Psoas muscle (tissue), 8 donors: Measurements from ENCODE around the gene FITM1. TPM values are rescaled to one million over a fixed set of nuclear protein-coding genes. Genes with fewer than 3 reads are reported as not detected.
"Not testable (repeated sequence)": the region's sequence is repeated elsewhere in the genome, so short reads cannot be mapped to it uniquely, and the experiment has no call there.

ENCODE experiments used
- ATAC-seq, 4 donors: fragments of 200-7000 bp; cut with Tn5 transposase; one replicate each; pipeline ENCODE4 v1.9.1; 2020; ENCODE audit warnings: moderate library complexity in 3 of 4, mild to moderate bottlenecking in 2 of 4
- DNase-seq, 2 donors: peaks; one replicate each; pipeline ENCODE4 v3.0.0-alpha.2; 2020
- H3K27ac ChIP-seq: fragments of 200-600 bp; one replicate; pipeline ENCODE4 v1.8.0; 2022
- H3K27me3 ChIP-seq, 3 donors: fragments of 200-600 bp in 1 of 3; one replicate each; pipeline versions ENCODE4 v1.6.1 to v1.8.0; 2013 to 2022; ENCODE audit warnings: low read length in 2 of 3, mild to moderate bottlenecking in 2 of 3, moderate library complexity in 1 of 3; ENCODE audit not compliant: insufficient read depth in 3 of 3
- H3K36me3 ChIP-seq, 2 donors: fragments of 200-600 bp in 1 of 2; one replicate each; pipeline versions ENCODE4 v1.6.1 to v1.8.0; 2013 to 2022; ENCODE audit warnings: low read depth in 1 of 2, mild to moderate bottlenecking in 1 of 2, moderate library complexity in 1 of 2; ENCODE audit not compliant: insufficient read depth in 1 of 2
- H3K4me1 ChIP-seq: fragments of 200-600 bp; one replicate; pipeline ENCODE4 v1.8.0; 2022
- H3K4me3 ChIP-seq: fragments of 200-600 bp; one replicate; pipeline ENCODE4 v1.8.0; 2022; ENCODE audit warnings: mild to moderate bottlenecking
- H3K9me3 ChIP-seq: fragments of 200-600 bp; one replicate; pipeline ENCODE4 v1.8.0; 2022
- CTCF ChIP-seq: fragments of 200-600 bp; IDR thresholded peaks from one replicate; pipeline ENCODE4 v1.8.0; 2022; ENCODE audit warnings: antibody characterized with exemption
- WGBS, 3 donors: extraction: QIAGEN DNeasy Blood & Tissue Kit; methylation state at CpG; one replicate each; pipeline versions ENCODE4 v1.1.6 to v1.1.7; 2013; 5-methylcytosine and 5-hydroxymethylcytosine counted together
- intact Hi-C, 2 donors: fragments of 100-400 bp; cut with DNase I; formaldehyde crosslinking; loops; one replicate each; pipeline versions ENCODE4 v1.11.0 to v1.14.2; 2022
- polyA plus RNA-seq, 3 donors: library from polyadenylated mRNA; stranded (reverse); fragments of 200-250 nt; gene quantifications; one replicate each; pipeline ENCODE4 v1.2.3, GENCODE V29; 2013
- total RNA-seq, 4 donors: library from RNA; stranded (reverse); fragmentation: NEBNext Ultra II Directional in 2 of 4; extraction: Animal tissue kit (Norgen Biotek cat#: 25700) in 2 of 4; gene quantifications; one replicate each; pipeline versions ENCODE4 v1.2.1 to v1.2.4, GENCODE V29; 2021 to 2023
- donor health status: healthy with polysubstance abuse.
- donor health status: DM: no; HTN: no; CAD: no; lungs with moderate emphysema.
- donor health status: Bipolar disorder and iron deficiency.
- donor health status: healthy.
- donor health status: DM: yes; HTN: yes; CAD: no.
- donor health status: DM: no; HTN: no; CAD: no.
- donor health status: DM: no; HTN: no; CAD: no.
- donor health status: DM: yes; HTN: yes; CAD: no.

Gene FITM1
- total and polyA plus RNA-seq, 7 donors = 72.8 to 167 (median 130) TPM

- Histone ChIP-seq H3K4me1 (no peaks in the 10 kb centered on the region), H3K4me3 (no peak overlapping the region), H3K27ac (no peak overlapping the region), H3K36me3 (peaks cover 0 to 3% of the 10 kb centered on the region in 2 donors), H3K27me3 (no peaks in the 10 kb centered on the region), H3K9me3 (no peaks in the 10 kb centered on the region)
- 96 to 97% (median 97%) methylated on average over 3 of the region's 3 CpGs for whole genome bisulfite sequencing, 3 donors
- DNase-seq (no peak), ATAC-seq (no peak)
- intact Hi-C loops = no loop called here
- TF ChIP-seq CTCF = no peak
Measured at GRCh38 chr14:24100982-24101494, 29.4 kb upstream of the FITM1 start.

- H3K36me3 ChIP-seq = peaks cover 0 to 3% of the 10 kb centered on the region in 2 donors
- DNase-seq = no peak
- no peak overlapping the region for H3K27ac ChIP-seq
- ATAC-seq = no peak
- no peaks in the 10 kb centered on the region for H3K4me1 ChIP-seq
- no peak overlapping the region for H3K4me3 ChIP-seq
- WGBS, 3 donors = 86 to 92% (median 91%) methylated on average over 7 of the region's 7 CpGs
- no peaks in the 10 kb centered on the region for H3K27me3 ChIP-seq
- intact Hi-C loops = no loop called here
- no peak for TF ChIP-seq CTCF
- no peaks in the 10 kb centered on the region for H3K9me3 ChIP-seq
Measured at GRCh38 chr14:24102357-24103048, 28.0 kb upstream of the FITM1 start.

- H3K27me3 ChIP-seq = no peaks in the 10 kb centered on the region
- TF ChIP-seq CTCF = no peak
- intact Hi-C loops = no loop called here
Measured at GRCh38 chr14:24103451-24103850, 27.0 kb upstream of the FITM1 start.

GRCh38 chr14:24105609-24106239, 24.7 kb upstream of the FITM1 start:
- not testable (repeated sequence) for H3K27ac ChIP-seq, DNase-seq, ATAC-seq, H3K27me3 ChIP-seq, H3K9me3 ChIP-seq, H3K36me3 ChIP-seq, H3K4me1 ChIP-seq, H3K4me3 ChIP-seq
- 91 to 92% (median 91%) methylated on average over 8 of the region's 8 CpGs for WGBS, 3 donors
- intact Hi-C loops = loop anchor here in 1 of 2 donors (5.0 kb wide), 1 partner anchor 93 kb away; no protein-coding TSS in a partner anchor

More at GRCh38 chr14:24103451-24103850, 27.0 kb upstream of the FITM1 start:
- DNase-seq (no peak), ATAC-seq (no peak)
- H3K4me3 ChIP-seq = no peak overlapping the region
- H3K9me3 ChIP-seq = no peaks in the 10 kb centered on the region
- 89 to 93% (median 89%) methylated on average over 13 of the region's 13 CpGs for WGBS, 3 donors
- no peak overlapping the region for H3K27ac ChIP-seq
- H3K4me1 ChIP-seq = peaks cover under 1% of the 10 kb centered on the region
- H3K36me3 ChIP-seq = peaks cover 0 to 3% of the 10 kb centered on the region in 2 donors

- H3K4me3 ChIP-seq = no peak overlapping the region
- no peak for DNase-seq
Measured at GRCh38 chr14:24106672-24107271, 23.7 kb upstream of the FITM1 start.

More at GRCh38 chr14:24106672-24107271, 23.7 kb upstream of the FITM1 start:
- no peak for ATAC-seq
- Histone ChIP-seq H3K27me3 (no peaks in the 10 kb centered on the region), H3K27ac (no peak overlapping the region), H3K36me3 (peaks cover 0 to 3% of the 10 kb centered on the region in 2 donors), H3K9me3 (no peaks in the 10 kb centered on the region), H3K4me1 (peaks cover 9% of the 10 kb centered on the region)
- TF ChIP-seq CTCF = no peak
- intact Hi-C loops = loop anchor here in 1 of 2 donors (5.0 kb wide), 1 partner anchor 94 kb away; no protein-coding TSS in a partner anchor
- WGBS, 3 donors = 87 to 93% (median 90%) methylated on average over 4 of the region's 4 CpGs
